ENCODE results near the gene ACVR2B.

The ACVR2B gene

DNA sequence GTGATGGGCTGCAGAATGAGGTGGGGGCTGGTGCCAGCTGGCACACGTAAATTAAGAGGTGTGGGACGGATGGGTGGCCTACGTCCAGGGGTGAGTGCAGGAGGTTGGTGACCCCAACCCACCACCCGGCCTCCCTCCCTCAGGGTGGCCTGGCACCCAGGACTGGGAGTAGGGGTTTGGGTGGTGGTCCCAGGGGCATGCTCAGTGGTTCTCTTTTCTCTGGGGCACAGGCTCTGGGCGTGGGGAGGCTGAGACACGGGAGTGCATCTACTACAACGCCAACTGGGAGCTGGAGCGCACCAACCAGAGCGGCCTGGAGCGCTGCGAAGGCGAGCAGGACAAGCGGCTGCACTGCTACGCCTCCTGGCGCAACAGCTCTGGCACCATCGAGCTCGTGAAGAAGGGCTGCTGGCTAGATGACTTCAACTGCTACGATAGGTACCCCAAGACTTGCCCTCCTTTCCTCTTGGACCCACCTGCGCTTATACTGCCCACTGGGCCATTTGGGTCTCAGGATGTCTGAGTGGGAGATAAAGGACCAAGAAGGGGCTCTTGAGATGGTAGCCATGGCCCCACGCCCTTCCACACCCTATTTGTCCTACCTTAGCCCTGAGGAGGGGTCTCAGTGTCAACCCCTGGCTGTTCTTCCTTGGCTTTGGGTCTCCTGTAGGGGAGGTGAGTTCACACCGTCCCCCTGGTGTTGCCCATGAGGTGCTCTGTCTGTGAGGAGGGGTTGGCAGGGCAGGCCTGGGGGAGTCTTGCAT, 23.5 kb downstream of the ACVR2B start:
- Histone ChIP-seq H3K9me3 (ENCODE audit: control insufficient read depth, low read length) (no peaks in the 10 kb centered on the region), H3K27ac (no peak overlapping the region), H3K4me1 (peaks cover 10% of the 10 kb centered on the region), H3K4me3 (ENCODE audit: low read depth, low read length) (no peak overlapping the region), H3K27me3 (ENCODE audit: control insufficient read depth, insufficient read depth, low read length) (no peaks in the 10 kb centered on the region), H3K4me2 (ENCODE audit: low read length) (no peak overlapping the region), H3K36me3 (ENCODE audit: control insufficient read depth, insufficient read depth, low read length) (no peaks in the 10 kb centered on the region), H3K9ac (no peak overlapping the region), H2AFZ (no peak overlapping the region), H3K79me2 (peaks cover 30% of the 10 kb centered on the region)
- TF ChIP-seq, protein P1, sequence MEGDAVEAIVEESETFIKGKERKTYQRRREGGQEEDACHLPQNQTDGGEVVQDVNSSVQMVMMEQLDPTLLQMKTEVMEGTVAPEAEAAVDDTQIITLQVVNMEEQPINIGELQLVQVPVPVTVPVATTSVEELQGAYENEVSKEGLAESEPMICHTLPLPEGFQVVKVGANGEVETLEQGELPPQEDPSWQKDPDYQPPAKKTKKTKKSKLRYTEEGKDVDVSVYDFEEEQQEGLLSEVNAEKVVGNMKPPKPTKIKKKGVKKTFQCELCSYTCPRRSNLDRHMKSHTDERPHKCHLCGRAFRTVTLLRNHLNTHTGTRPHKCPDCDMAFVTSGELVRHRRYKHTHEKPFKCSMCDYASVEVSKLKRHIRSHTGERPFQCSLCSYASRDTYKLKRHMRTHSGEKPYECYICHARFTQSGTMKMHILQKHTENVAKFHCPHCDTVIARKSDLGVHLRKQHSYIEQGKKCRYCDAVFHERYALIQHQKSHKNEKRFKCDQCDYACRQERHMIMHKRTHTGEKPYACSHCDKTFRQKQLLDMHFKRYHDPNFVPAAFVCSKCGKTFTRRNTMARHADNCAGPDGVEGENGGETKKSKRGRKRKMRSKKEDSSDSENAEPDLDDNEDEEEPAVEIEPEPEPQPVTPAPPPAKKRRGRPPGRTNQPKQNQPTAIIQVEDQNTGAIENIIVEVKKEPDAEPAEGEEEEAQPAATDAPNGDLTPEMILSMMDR (IDR thresholded peaks at IDR 0.05), result no peak

DNA sequence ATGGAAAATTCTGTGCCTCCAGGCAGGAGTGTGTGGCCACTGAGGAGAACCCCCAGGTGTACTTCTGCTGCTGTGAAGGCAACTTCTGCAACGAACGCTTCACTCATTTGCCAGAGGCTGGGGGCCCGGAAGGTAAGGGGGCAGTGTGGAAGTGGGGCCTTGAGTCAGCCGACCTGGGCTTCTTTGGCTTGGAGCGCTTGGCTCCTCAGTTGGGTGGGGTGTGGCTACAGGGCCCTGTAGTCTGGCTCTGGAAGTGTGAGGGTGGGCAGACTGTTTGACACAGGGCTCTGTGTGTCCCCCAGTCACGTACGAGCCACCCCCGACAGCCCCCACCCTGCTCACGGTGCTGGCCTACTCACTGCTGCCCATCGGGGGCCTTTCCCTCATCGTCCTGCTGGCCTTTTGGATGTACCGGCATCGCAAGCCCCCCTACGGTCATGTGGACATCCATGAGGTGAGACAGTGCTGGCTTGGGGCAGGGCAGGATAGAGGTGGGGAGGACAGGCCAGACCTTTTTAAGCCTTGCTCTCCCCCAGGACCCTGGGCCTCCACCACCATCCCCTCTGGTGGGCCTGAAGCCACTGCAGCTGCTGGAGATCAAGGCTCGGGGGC, 24.3 kb downstream of the ACVR2B start:
- TF ChIP-seq, protein P1 (IDR thresholded peaks at IDR 0.05), result no peak
- H3K4me2 ChIP-seq (ENCODE audit: low read length), result no peak overlapping the region
- H3K9ac ChIP-seq, result no peak overlapping the region
- H3K9me3 ChIP-seq (ENCODE audit: control insufficient read depth, low read length), result no peaks in the 10 kb centered on the region
- H3K27me3 ChIP-seq (ENCODE audit: control insufficient read depth, insufficient read depth, low read length), result no peaks in the 10 kb centered on the region
- no peaks in the 10 kb centered on the region for H3K36me3 ChIP-seq (ENCODE audit: control insufficient read depth, insufficient read depth, low read length)
- peaks cover 23% of the 10 kb centered on the region for H3K79me2 ChIP-seq
- no peak overlapping the region for H3K4me3 ChIP-seq (ENCODE audit: low read depth, low read length)
- H3K27ac ChIP-seq, result no peak overlapping the region
- peaks cover 4% of the 10 kb centered on the region for H3K4me1 ChIP-seq
- no peak overlapping the region for H2AFZ ChIP-seq

DNA sequence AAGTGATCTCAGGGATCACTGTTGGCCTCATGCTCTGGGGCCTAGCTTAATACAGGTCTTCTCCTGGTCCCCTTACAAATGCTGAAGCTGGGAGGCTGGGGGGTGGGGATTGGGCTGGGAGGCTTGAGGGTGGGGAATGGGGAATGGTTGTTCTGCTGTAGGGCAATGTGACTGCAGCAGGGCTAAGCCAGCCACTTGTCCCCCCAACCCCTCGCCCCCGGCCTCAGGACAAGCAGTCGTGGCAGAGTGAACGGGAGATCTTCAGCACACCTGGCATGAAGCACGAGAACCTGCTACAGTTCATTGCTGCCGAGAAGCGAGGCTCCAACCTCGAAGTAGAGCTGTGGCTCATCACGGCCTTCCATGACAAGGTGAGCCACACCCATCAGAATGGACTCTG, 25.2 kb downstream of the ACVR2B start:
- H3K79me2 ChIP-seq, result peaks cover 14% of the 10 kb centered on the region
- H3K27me3 ChIP-seq (ENCODE audit: control insufficient read depth, insufficient read depth, low read length), result no peaks in the 10 kb centered on the region
- no peak overlapping the region for H3K9ac ChIP-seq
- no peak overlapping the region for H3K4me3 ChIP-seq (ENCODE audit: low read depth, low read length)
- H2AFZ ChIP-seq, result no peak overlapping the region
- TF ChIP-seq, protein P1 (IDR thresholded peaks at IDR 0.05), result no peak
- no peaks in the 10 kb centered on the region for H3K36me3 ChIP-seq (ENCODE audit: control insufficient read depth, insufficient read depth, low read length)
- no peaks in the 10 kb centered on the region for H3K9me3 ChIP-seq (ENCODE audit: control insufficient read depth, low read length)
- no peaks in the 10 kb centered on the region for H3K4me1 ChIP-seq
- no peak overlapping the region for H3K4me2 ChIP-seq (ENCODE audit: low read length)
- H3K27ac ChIP-seq, result no peak overlapping the region

DNA sequence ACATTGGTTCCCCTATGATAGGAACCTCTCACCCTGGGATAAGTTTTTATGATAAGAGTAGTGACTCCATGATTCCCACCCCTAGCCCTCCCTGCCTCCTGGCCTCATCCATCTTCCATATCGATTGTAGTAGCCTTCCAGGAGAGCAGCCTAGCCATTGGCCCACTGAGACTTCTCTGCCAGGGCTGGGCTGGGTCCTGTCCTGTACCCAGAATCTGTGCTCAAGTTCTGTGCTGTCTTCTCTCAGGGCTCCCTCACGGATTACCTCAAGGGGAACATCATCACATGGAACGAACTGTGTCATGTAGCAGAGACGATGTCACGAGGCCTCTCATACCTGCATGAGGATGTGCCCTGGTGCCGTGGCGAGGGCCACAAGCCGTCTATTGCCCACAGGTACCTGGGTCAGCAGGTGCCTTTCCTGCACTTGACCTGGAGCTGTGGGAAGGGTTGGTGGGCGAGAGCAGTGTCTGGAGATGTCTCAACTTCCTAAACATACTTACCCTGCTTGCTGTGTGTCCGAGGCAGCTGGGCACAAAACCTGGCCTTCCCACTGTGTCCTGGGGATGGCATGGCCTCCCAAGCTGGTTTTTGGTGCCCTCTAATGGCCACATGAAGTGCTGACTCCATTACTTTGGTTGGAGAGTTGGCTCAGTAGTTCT, 25.9 kb downstream of the ACVR2B start:
- Histone ChIP-seq H3K4me1 (no peaks in the 10 kb centered on the region), H3K36me3 (ENCODE audit: control insufficient read depth, insufficient read depth, low read length) (no peaks in the 10 kb centered on the region), H3K27ac (no peak overlapping the region), H3K4me3 (ENCODE audit: low read depth, low read length) (no peak overlapping the region), H3K27me3 (ENCODE audit: control insufficient read depth, insufficient read depth, low read length) (no peaks in the 10 kb centered on the region), H3K4me2 (ENCODE audit: low read length) (no peak overlapping the region), H3K9me3 (ENCODE audit: control insufficient read depth, low read length) (no peaks in the 10 kb centered on the region), H2AFZ (no peak overlapping the region), H3K9ac (no peak overlapping the region), H3K79me2 (peaks cover 9% of the 10 kb centered on the region)
- TF ChIP-seq, protein P1 (IDR thresholded peaks at IDR 0.05), result peak; percentile 94
